HG03442 (cell line): ENCODE data around the gene PPP1R11.

ENCODE experiments used
- ATAC-seq: cut with Tn5 transposase; IDR thresholded peaks from one replicate; pipeline ENCODE4 v1.9.1; 2021; ENCODE audit warnings: mild to moderate bottlenecking, moderate library complexity; ENCODE audit not compliant: unreplicated experiment

Gene PPP1R11

GRCh38 chr6:30061092-30061857 lies 5.7 kb upstream of the PPP1R11 start, which contains the start of gene POLR1H:
Gene POLR1H, plus strand, starts transcription at chr6:30061265. Its CDS starts 260 bp downstream, at chr6:30061525.
- ATAC-seq = peak; percentile 74

GRCh38 chr6:30061858-30062458 lies 5.0 kb upstream of the PPP1R11 start:
- no peak for ATAC-seq

- no peak for ATAC-seq
These were observed 4.4 kb upstream of the PPP1R11 start for GRCh38 chr6:30062471-30063178.

- no peak for ATAC-seq
These were observed 3.7 kb upstream of the PPP1R11 start for GRCh38 chr6:30063315-30063714.

GRCh38 chr6:30066082-30066481 lies 916 bp upstream of the PPP1R11 start:
- no peak for ATAC-seq

GRCh38 chr6:30067460-30068139 lies 602 bp downstream of the PPP1R11 start:
- no peak for ATAC-seq

GRCh38 chr6:30071081-30071818 lies 4.3 kb downstream of the PPP1R11 start:
- ATAC-seq = no peak

GRCh38 chr6:30071858-30072257 lies 4.9 kb downstream of the PPP1R11 start:
- no peak for ATAC-seq

- ATAC-seq = no peak
These were observed 6.7 kb downstream of the PPP1R11 start for GRCh38 chr6:30073489-30074235.

GRCh38 chr6:30074331-30075093 lies 7.5 kb downstream of the PPP1R11 start:
- ATAC-seq = no peak

GRCh38 chr6:30075094-30075789 lies 8.2 kb downstream of the PPP1R11 start, which contains the start of gene RNF39:
Gene RNF39, minus strand, starts transcription at chr6:30075769. Its CDS starts 184 bp downstream, at chr6:30075585.
- ATAC-seq = no peak

GRCh38 chr6:30075790-30076732 lies 9.1 kb downstream of the PPP1R11 start:
- ATAC-seq = no peak

- no peak for ATAC-seq
These were observed 10.2 kb downstream of the PPP1R11 start for GRCh38 chr6:30077218-30077617.

- no peak for ATAC-seq
These were observed 20.9 kb downstream of the PPP1R11 start for GRCh38 chr6:30087876-30088275.

GRCh38 chr6:30091577-30092381 lies 24.8 kb downstream of the PPP1R11 start:
- no peak for ATAC-seq

- ATAC-seq = no peak
These were observed 26.0 kb downstream of the PPP1R11 start for GRCh38 chr6:30092852-30093543.
